Peyer's patch (tissue), 4 donors: ENCODE measurements around the gene CHRD. TPM values are rescaled to one million over a fixed set of nuclear protein-coding genes. Genes with fewer than 3 reads are reported as not detected.
A peak's percentile ranks its signal among the peaks of the same experiment; 100 is the strongest.

Experiments used
- DNase-seq, 3 donors: peaks; one replicate each; pipeline ENCODE4 v3.0.0-alpha.2; 2017 to 2019
- H3K27ac ChIP-seq, 4 donors: fragments of 200-600 bp; sonication (generic); one replicate each; pipeline ENCODE4 v1.5.1; 2016 to 2019
- H3K27me3 ChIP-seq, 2 donors: fragments of 200-600 bp; sonication (generic); one replicate each; pipeline ENCODE4 v1.5.1; 2019
- H3K36me3 ChIP-seq, 3 donors: fragments of 200-600 bp; sonication (generic); one replicate each; pipeline ENCODE4 v1.5.1; 2016 to 2019
- H3K4me1 ChIP-seq, 4 donors: fragments of 200-600 bp; sonication (generic); one replicate each; pipeline ENCODE4 v1.5.1; 2016 to 2019
- H3K4me3 ChIP-seq, 4 donors: fragments of 200-600 bp; sonication (generic); 1 replicate in 3 of 4; 2 replicates in 1 of 4; pipeline ENCODE4 v1.5.1; 2016 to 2019; ENCODE audit warnings: mild to moderate bottlenecking in 1 of 4
- H3K9me3 ChIP-seq, 4 donors: fragments of 200-600 bp; sonication (generic); one replicate each; pipeline ENCODE4 v1.5.1; 2016 to 2019; ENCODE audit warnings: mild to moderate bottlenecking in 1 of 4
- POLR2A ChIP-seq, 2 donors: fragments of 450-650 bp; IDR thresholded peaks; one replicate each; pipeline ENCODE4 v1.5.1; 2017; ENCODE audit warnings: antibody characterized with exemption in 2 of 2, mild to moderate bottlenecking in 2 of 2, moderate library complexity in 2 of 2
- total RNA-seq, 4 donors: library from RNA; depleted of rRNA; stranded (reverse); fragments of >200 nt; gene quantifications; one replicate each; pipeline ENCODE4 v1.1.0, GENCODE V29; 2016
- TF ChIP-seq, protein P1 (sequence below), 6 experiments: fragments of 450-650 bp in 4 of 6; fragments of 200-600 bp in 2 of 6; sonication (generic) in 1 of 6; IDR thresholded peaks; one replicate each; pipeline ENCODE4 v1.5.1; 2017 to 2019; ENCODE audit warnings: antibody characterized with exemption in 6 of 6, mild to moderate bottlenecking in 3 of 6, moderate library complexity in 1 of 6

Gene CHRD
- total RNA-seq, 4 donors from 2014 or later, result 0.53 to 17.3 (median 4.4) TPM

DNA sequence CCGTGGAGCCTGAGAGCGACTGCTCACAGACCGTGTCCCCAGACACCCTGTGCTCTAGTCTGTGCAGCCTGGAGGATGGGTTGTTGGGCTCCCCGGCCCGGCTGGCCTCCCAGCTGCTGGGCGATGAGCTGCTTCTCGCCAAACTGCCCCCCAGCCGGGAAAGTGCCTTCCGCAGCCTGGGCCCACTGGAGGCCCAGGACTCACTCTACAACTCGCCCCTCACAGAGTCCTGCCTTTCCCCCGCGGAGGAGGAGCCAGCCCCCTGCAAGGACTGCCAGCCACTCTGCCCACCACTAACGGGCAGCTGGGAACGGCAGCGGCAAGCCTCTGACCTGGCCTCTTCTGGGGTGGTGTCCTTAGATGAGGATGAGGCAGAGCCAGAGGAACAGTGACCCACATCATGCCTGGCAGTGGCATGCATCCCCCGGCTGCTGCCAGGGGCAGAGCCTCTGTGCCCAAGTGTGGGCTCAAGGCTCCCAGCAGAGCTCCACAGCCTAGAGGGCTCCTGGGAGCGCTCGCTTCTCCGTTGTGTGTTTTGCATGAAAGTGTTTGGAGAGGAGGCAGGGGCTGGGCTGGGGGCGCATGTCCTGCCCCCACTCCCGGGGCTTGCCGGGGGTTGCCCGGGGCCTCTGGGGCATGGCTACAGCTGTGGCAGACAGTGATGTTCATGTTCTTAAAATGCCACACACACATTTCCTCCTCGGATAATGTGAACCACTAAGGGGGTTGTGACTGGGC is 35.1 kb upstream of the CHRD start:
- no peak overlapping the region for H3K4me3 ChIP-seq
- H3K4me1 ChIP-seq, result peaks cover 0 to 9% (median 1%) of the 10 kb centered on the region in 4 donors
- H3K36me3 ChIP-seq, result peaks cover 0 to 35% (median 0%) of the 10 kb centered on the region in 3 donors
- no peaks in the 10 kb centered on the region for H3K27me3 ChIP-seq
- peak overlapping the region in 2 of 4 donors; percentile 73 to 79 for H3K27ac ChIP-seq
- DNase-seq, result no peak
- no peaks in the 10 kb centered on the region for H3K9me3 ChIP-seq
- TF ChIP-seq, protein P1, sequence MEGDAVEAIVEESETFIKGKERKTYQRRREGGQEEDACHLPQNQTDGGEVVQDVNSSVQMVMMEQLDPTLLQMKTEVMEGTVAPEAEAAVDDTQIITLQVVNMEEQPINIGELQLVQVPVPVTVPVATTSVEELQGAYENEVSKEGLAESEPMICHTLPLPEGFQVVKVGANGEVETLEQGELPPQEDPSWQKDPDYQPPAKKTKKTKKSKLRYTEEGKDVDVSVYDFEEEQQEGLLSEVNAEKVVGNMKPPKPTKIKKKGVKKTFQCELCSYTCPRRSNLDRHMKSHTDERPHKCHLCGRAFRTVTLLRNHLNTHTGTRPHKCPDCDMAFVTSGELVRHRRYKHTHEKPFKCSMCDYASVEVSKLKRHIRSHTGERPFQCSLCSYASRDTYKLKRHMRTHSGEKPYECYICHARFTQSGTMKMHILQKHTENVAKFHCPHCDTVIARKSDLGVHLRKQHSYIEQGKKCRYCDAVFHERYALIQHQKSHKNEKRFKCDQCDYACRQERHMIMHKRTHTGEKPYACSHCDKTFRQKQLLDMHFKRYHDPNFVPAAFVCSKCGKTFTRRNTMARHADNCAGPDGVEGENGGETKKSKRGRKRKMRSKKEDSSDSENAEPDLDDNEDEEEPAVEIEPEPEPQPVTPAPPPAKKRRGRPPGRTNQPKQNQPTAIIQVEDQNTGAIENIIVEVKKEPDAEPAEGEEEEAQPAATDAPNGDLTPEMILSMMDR (IDR thresholded peaks at IDR 0.05), result no peak
- no peak for TF ChIP-seq POLR2A (IDR thresholded peaks at IDR 0.05)

DNA sequence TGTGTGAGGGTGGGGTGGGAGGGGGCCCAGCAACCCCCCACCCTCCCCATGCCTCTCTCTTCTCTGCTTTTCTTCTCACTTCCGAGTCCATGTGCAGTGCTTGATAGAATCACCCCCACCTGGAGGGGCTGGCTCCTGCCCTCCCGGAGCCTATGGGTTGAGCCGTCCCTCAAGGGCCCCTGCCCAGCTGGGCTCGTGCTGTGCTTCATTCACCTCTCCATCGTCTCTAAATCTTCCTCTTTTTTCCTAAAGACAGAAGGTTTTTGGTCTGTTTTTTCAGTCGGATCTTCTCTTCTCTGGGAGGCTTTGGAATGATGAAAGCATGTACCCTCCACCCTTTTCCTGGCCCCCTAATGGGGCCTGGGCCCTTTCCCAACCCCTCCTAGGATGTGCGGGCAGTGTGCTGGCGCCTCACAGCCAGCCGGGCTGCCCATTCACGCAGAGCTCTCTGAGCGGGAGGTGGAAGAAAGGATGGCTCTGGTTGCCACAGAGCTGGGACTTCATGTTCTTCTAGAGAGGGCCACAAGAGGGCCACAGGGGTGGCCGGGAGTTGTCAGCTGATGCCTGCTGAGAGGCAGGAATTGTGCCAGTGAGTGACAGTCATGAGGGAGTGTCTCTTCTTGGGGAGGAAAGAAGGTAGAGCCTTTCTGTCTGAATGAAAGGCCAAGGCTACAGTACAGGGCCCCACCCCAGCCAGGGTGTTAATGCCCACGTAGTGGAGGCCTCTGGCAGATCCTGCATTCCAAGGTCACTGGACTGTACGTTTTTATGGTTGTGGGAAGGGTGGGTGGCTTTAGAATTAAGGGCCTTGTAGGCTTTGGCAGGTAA is 34.3 kb upstream of the CHRD start:
- Histone ChIP-seq H3K4me1 (peaks cover 0 to 9% (median 1%) of the 10 kb centered on the region in 4 donors), H3K36me3 (peaks cover 0 to 38% (median 0%) of the 10 kb centered on the region in 3 donors), H3K27me3 (no peaks in the 10 kb centered on the region), H3K4me3 (no peak overlapping the region), H3K27ac (peak overlapping the region in 3 of 4 donors; percentile 65 to 79 (median 73)), H3K9me3 (no peaks in the 10 kb centered on the region)
- peak in 2 of 3 donors; percentile 88 to 90 for DNase-seq
- TF ChIP-seq, protein P1 (IDR thresholded peaks at IDR 0.05), result peak in 4 of 6 experiments; percentile 23 to 80 (median 76)
- peak in 1 of 2 donors; percentile 47 for TF ChIP-seq POLR2A (IDR thresholded peaks at IDR 0.05)

DNA sequence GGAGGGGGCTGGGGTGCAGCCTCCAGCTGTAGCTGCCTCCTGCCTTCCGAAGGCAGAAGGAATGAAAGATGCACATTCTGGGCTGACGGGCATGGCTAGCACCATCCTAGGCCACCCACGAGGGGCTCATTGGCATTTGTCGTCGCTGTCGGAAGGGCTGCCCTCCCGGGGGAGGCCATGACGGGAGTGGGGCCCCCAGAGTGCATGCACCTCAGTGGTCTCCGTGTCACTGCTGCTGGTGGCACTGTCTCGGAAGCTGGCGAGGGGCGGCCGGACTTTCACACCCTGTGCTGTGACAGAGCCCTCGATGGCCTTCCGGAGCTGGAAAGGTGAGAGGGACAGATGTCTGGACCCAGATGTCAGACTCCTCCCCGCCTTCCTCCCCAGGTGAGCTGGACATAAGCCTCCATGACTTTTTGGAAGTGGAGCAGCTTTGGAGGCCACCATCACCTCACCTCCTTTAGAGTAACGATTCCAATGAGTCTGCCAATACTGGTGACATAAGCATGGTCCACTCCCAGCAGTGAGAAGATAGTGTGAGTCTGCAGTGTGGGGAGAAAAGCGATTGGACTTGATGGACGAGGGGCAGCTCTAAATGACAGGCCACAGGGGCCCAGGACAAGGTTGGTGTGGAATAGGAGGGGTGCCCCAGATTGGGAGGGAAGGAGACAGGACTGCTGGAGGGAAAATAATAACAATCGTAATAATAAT is 33.2 kb upstream of the CHRD start:
- Histone ChIP-seq H3K4me1 (peaks cover 0 to 15% (median 1%) of the 10 kb centered on the region in 4 donors), H3K27ac (peak overlapping the region in 3 of 4 donors; percentile 65 to 79 (median 73)), H3K9me3 (no peaks in the 10 kb centered on the region), H3K36me3 (peaks cover 0 to 42% (median 0%) of the 10 kb centered on the region in 3 donors), H3K4me3 (no peak overlapping the region), H3K27me3 (no peaks in the 10 kb centered on the region)
- peak in 1 of 3 donors; percentile 46 for DNase-seq
- TF ChIP-seq POLR2A (IDR thresholded peaks at IDR 0.05), result no peak
- TF ChIP-seq, protein P1 (IDR thresholded peaks at IDR 0.05), result no peak

DNA sequence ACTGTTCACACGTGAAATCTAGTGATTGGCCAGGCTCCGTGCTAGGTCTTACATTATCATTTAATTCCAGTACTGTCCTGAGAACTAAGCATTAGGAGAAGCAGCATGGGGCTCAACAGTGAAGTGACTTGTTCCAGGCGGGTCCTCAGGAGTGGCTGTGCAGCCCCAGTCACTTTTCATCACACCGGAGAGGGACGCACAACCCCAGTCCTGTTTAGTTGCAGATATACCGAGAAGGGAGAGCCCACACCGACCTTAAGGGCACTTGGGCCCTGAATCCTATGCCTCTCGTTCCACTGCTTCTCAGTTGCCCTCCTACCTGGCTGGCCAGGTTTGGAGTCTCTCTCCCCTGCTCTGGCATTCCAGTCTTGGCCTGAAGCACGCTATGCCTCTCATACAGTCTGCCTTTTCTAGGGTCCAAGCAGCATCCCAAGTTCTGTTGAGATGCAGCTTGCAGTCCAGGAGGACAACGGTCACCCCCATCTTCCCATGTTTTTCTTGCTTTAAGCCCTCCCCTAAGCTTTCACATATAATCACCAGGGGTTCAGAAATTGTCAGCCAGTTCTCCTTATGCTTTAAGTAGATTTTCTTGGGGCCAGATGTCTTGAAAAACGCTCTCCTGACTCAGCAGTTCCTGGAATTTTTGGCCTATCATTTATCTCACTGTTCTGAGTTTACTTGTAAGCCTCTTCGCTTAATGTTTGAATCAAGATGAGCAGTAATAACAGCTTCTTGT is 32.4 kb upstream of the CHRD start:
- H3K9me3 ChIP-seq, result no peaks in the 10 kb centered on the region
- TF ChIP-seq POLR2A (IDR thresholded peaks at IDR 0.05), result no peak
- TF ChIP-seq, protein P1 (IDR thresholded peaks at IDR 0.05), result no peak
- H3K27ac ChIP-seq, result no peak overlapping the region
- no peak overlapping the region for H3K4me3 ChIP-seq
- H3K4me1 ChIP-seq, result peaks cover 0 to 18% (median 1%) of the 10 kb centered on the region in 4 donors
- no peaks in the 10 kb centered on the region for H3K27me3 ChIP-seq
- DNase-seq, result no peak
- H3K36me3 ChIP-seq, result peaks cover 0 to 34% (median 0%) of the 10 kb centered on the region in 3 donors

DNA sequence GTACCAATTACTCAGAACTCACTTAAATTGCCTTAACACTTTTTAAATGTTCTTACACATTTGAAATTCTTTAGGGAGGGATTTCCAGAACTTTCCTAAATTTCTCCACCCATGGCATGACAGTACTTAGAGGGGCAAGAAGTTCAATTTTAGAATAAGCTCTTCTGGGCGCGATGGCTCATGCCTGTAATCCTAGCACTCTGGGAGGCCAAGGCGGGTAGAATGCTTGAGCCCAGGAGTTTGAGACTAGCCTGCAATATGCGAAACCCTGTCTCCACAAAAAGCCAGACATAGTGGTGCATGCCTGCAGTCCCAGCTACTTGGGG is 31.8 kb upstream of the CHRD start:
- no peak overlapping the region for H3K27ac ChIP-seq
- no peak for DNase-seq
- H3K27me3 ChIP-seq, result no peaks in the 10 kb centered on the region
- H3K4me1 ChIP-seq, result peaks cover 0 to 18% (median 1%) of the 10 kb centered on the region in 4 donors
- H3K9me3 ChIP-seq, result no peaks in the 10 kb centered on the region
- H3K36me3 ChIP-seq, result peaks cover 0 to 28% (median 0%) of the 10 kb centered on the region in 3 donors
- H3K4me3 ChIP-seq, result no peak overlapping the region
- TF ChIP-seq, protein P1 (IDR thresholded peaks at IDR 0.05), result no peak
- TF ChIP-seq POLR2A (IDR thresholded peaks at IDR 0.05), result no peak
